ENCODE results near the gene SUFU.

DNA sequence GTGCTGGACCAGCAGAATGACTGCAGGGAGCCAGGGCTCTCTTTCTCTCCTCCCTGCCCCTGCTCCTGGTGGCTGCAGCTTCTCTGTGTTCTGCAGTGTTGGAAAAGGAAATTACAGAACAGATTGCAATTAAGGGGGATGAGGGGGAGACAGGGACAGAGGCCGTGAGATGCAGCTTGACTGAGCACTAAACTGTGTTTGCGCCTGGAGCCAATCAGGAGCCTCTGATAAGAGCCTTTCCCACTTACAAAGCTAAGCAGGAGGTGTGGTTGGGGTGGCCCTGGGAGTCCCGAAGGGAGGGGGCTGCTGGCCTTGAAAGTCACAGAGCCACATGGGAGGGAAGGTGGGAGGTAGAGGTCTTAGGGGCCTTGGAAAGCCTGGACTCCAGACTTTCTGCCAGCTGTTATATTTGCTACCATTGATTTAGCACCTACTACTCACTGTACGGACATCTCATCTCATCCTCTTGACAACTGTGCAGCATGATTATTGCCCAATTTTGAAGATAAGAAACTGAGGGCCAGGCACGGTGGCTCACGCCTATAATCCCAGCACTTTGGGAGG, 167.2 kb downstream of the SUFU start:
- no peak for TF ChIP-seq POLR2A (IDR thresholded peaks at IDR 0.05)
- TF ChIP-seq, protein P1, sequence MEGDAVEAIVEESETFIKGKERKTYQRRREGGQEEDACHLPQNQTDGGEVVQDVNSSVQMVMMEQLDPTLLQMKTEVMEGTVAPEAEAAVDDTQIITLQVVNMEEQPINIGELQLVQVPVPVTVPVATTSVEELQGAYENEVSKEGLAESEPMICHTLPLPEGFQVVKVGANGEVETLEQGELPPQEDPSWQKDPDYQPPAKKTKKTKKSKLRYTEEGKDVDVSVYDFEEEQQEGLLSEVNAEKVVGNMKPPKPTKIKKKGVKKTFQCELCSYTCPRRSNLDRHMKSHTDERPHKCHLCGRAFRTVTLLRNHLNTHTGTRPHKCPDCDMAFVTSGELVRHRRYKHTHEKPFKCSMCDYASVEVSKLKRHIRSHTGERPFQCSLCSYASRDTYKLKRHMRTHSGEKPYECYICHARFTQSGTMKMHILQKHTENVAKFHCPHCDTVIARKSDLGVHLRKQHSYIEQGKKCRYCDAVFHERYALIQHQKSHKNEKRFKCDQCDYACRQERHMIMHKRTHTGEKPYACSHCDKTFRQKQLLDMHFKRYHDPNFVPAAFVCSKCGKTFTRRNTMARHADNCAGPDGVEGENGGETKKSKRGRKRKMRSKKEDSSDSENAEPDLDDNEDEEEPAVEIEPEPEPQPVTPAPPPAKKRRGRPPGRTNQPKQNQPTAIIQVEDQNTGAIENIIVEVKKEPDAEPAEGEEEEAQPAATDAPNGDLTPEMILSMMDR (IDR thresholded peaks at IDR 0.05): no peak
